CD4-positive, alpha-beta T cell treated with Interleukin-12 subunit alpha and Interleukin-12 subunit beta, for 1 hour (primary cell): ENCODE measurements around the gene OR10AD1.
A peak's percentile ranks its signal among the peaks of the same experiment; 100 is the strongest.
"Not testable (repeated sequence)": the region's sequence is repeated elsewhere in the genome, so short reads cannot be mapped to it uniquely, and the experiment has no call there.

Experiments used
- DNase-seq: peaks from one replicate; pipeline ENCODE4 v3.0.0-alpha.2; 2020

Gene OR10AD1

DNA sequence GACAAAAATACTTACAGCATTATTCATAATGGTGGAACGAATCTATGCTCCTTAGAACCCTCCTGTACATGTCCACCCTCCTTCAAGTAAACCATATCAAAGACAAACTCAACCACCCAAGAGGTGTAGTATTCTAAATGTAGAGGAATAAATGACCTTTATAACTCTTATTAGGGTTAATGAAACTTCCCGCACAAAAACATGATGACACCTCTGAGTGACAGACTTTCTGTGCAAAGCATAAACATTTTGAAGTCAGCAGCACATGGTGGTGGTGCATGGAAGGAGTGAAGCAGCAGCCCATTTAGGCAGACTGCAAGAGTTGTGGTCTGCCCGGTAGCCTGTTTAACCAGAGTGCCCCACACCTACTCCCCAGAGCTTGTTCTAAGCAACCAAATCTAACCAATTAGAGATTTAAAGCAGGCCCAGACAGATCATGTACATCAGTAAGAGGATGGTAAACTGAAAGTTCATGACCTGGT, 45.2 kb downstream of the OR10AD1 start:
- peak; percentile 25 for DNase-seq

DNA sequence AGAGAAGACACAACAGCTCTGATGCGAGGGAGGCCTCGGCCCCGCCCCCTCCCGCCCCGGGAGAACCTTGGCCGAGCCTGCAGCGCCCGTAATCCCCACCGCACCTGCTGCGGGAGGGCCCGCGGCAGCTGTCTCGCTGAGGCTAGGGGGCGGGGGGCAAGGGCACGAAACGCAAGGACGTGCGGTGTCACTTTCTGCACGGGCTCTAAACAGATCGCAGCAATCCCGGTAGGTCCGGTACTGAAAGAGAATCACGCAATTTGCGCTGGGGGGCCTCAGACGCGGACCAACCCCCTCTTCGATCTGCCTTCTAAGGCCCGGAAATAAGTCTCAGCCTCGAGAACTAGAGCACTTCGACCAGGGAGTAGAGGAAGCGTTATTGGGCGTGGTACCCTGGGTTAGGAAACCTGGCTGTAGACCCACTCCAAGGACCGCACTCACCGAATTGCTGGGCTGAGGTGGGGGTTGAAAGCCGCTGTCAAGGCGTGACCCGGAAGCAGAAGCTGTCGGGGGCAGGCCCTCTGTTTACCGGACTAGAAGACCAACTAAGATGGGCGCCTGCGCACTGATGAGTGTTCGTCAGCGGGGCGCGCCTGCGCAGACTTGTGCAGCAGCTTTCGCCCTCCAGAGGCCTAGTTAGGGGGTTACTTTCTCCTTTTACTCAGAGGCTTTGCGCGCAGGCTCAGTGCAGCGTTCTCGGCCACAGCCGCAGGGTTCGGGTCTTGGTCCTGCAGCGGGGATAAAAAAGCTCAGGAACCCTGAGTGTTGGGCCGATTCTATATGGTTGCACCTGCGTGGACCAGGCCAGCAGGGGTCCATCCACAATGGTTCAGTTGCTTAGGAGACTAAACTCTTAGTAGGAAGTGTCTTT, 45.8 kb downstream of the OR10AD1 start, which contains the start of gene ASB8:
TSS of gene ASB8 (minus strand) at position 498 of the 871 bp plus-strand sequence. CDS start 4,019 bp downstream, outside the sequence.
- peak; percentile 99 for DNase-seq

DNA sequence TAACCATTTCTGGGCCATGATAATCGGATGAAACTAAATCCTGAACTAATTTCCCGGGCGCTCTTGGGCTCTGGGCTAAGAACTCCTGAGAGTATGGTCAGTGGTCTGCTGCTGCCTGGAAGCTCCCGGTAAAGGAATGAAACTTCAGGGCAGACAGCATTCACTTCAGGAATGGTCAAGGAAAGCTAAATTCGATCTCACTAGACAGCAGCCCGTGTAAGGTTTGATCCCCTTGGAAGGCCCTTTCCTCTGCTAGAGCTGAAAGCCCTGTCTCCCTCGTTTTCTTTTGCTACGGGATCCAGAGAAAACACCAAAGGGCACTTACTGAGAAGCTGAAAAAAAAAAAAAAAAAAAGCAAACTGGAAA, 46.5 kb downstream of the OR10AD1 start:
- no peak for DNase-seq

DNA sequence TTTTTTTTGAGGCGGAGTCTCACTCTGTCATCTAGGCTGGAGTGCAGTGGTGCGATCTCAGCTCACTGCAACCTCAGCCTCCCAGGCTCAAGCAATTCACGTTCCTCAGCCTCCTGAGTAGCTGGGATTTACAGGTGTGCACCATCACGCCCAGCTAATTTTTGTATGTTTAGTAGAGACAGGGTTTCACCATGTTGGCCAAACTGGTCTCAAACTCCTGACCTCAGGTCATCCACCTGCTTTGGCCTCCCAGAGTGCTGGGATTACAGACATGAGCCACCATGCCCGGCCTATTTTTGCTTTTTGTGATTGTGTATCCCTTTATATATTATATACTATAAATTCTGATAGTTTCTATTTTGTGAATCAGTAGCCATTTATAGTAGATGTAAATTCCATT, 47.3 kb downstream of the OR10AD1 start:
- not testable (repeated sequence) for DNase-seq
